ENCODE data around the gene SEMA4A.

- TF ChIP-seq CTCF (IDR thresholded peaks at IDR 0.05) = no peak
- TF ChIP-seq POLR2A (IDR thresholded peaks at IDR 0.05) = no peak
Observed at GRCh38 chr1:156108664-156109241, 44.6 kb upstream of the SEMA4A start.
